Activated CD8-positive, alpha-beta T cell treated with anti-CD3 and anti-CD28 coated beads for 36 hours (primary cell): Measurements from ENCODE around the gene USP53. TPM values are rescaled to one million over a fixed set of nuclear protein-coding genes. Genes with fewer than 3 reads are reported as not detected.
"Not testable (repeated sequence)": the region's sequence is repeated elsewhere in the genome, so short reads cannot be mapped to it uniquely, and the experiment has no call there.

Source experiments
- ATAC-seq: fragments of 200-7000 bp; cut with Tn5 transposase; one replicate; pipeline ENCODE4 v1.10.0; 2021; ENCODE audit warnings: mild to moderate bottlenecking, moderate library complexity
- CTCF ChIA-PET: fragments of 350-600 bp; sonication (Branson Sonifier 250); formaldehyde crosslinking; loops from one replicate; lab custom pipeline; 2021; ENCODE audit warnings: antibody characterized with exemption; lab: Charles Lee
- POLR2A ChIA-PET: fragments of 350-600 bp; sonication (Branson Sonifier 250); formaldehyde crosslinking; loops from one replicate; lab custom pipeline; 2021; ENCODE audit warnings: antibody characterized with exemption; lab: Charles Lee
- DNase-seq: peaks from one replicate; pipeline ENCODE4 v3.0.0-alpha.2; 2020
- H3K27ac Mint-ChIP-seq: one replicate; pipeline ENCODE4 v1.8.0; 2021; ENCODE audit warnings: mild to moderate bottlenecking, mixed read lengths
- H3K27me3 Mint-ChIP-seq: one replicate; pipeline ENCODE4 v1.8.0; 2021; ENCODE audit warnings: mixed read lengths
- H3K36me3 Mint-ChIP-seq: one replicate; pipeline ENCODE4 v1.8.0; 2021; ENCODE audit warnings: low read depth, mixed read lengths
- H3K4me1 Mint-ChIP-seq: one replicate; pipeline ENCODE4 v1.8.0; 2021; ENCODE audit warnings: low read depth, mixed read lengths
- H3K4me3 Mint-ChIP-seq: one replicate; pipeline ENCODE4 v1.8.0; 2021; ENCODE audit warnings: mild to moderate bottlenecking, moderate library complexity, mixed read lengths
- H3K9me3 Mint-ChIP-seq: one replicate; pipeline ENCODE4 v1.8.0; 2021; ENCODE audit warnings: mixed read lengths
- intact Hi-C: fragments of 100-400 bp; cut with micrococcal nuclease; formaldehyde crosslinking; loops from one replicate; pipeline ENCODE4 v1.10.0; 2022
- total RNA-seq, 2 experiments: library from RNA; stranded (reverse); gene quantifications; one replicate each; pipeline ENCODE4 v1.2.3, GENCODE V29; 2021
- TF ChIP-seq, protein P1 (sequence below): fragments of 200-600 bp; IDR thresholded peaks from one replicate; pipeline ENCODE4 v1.8.0; 2022; ENCODE audit warnings: antibody characterized with exemption, mild to moderate bottlenecking

Gene USP53
- total RNA-seq, 2 experiments from 2014 or later = 14.4 to 15.8 TPM

DNA sequence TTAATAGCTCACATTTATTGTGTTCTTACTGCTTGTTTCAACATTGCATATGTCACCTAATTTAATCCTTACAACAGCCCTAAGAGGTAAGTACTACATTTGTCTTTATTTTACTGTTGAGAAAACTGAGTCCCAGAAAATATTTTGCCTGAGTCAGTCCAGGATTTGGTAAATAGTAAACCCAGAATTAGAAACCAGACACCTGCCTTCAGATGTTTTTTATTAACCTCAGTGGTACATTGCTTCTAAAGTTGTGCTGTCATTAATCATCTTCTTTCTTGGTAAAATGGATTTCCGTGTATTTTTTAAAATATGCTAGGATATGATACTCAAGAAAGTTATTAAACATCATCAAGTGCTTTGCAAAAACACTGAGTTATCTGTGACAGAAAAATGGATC lies 31.4 kb downstream of the USP53 start:
- ATAC-seq (no peak), DNase-seq (no peak)
- Mint-ChIP-seq H3K4me3 (no peak overlapping the region), H3K36me3 (peaks cover 31% of the 10 kb centered on the region), H3K4me1 (peaks cover 16% of the 10 kb centered on the region), H3K27me3 (no peaks in the 10 kb centered on the region), H3K9me3 (no peaks in the 10 kb centered on the region), H3K27ac (no peak overlapping the region)
- intact Hi-C loops = no loop called here
- POLR2A ChIA-PET = no interaction called here
- TF ChIP-seq, protein P1, sequence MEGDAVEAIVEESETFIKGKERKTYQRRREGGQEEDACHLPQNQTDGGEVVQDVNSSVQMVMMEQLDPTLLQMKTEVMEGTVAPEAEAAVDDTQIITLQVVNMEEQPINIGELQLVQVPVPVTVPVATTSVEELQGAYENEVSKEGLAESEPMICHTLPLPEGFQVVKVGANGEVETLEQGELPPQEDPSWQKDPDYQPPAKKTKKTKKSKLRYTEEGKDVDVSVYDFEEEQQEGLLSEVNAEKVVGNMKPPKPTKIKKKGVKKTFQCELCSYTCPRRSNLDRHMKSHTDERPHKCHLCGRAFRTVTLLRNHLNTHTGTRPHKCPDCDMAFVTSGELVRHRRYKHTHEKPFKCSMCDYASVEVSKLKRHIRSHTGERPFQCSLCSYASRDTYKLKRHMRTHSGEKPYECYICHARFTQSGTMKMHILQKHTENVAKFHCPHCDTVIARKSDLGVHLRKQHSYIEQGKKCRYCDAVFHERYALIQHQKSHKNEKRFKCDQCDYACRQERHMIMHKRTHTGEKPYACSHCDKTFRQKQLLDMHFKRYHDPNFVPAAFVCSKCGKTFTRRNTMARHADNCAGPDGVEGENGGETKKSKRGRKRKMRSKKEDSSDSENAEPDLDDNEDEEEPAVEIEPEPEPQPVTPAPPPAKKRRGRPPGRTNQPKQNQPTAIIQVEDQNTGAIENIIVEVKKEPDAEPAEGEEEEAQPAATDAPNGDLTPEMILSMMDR = no peak
- CTCF ChIA-PET = no interaction called here

DNA sequence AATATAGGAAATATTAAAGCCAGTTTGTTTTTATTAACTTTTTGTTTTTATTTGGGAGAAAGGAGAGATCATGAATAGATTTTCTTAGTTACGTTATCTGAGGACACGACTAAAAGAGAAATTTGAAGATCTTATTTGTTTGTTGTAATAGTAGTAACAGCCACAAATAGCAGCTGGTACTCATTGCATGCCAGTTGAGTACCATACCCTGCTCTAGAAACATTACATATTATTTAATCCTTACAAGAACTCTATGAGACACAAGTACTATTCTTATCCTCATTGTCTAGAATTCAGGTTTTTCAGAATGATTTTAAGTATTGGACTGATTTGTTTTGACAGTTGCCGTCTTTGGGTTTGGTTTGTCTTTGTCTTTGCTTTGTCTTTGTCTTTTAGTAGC lies 31.8 kb downstream of the USP53 start:
- peaks cover 32% of the 10 kb centered on the region for H3K36me3 Mint-ChIP-seq
- H3K4me1 Mint-ChIP-seq = peaks cover 16% of the 10 kb centered on the region
- TF ChIP-seq, protein P1 = no peak
- ChIA-PET CTCF (no interaction called here), POLR2A (no interaction called here)
- H3K27me3 Mint-ChIP-seq = no peaks in the 10 kb centered on the region
- intact Hi-C loops = no loop called here
- H3K27ac Mint-ChIP-seq = no peak overlapping the region
- DNase-seq (no peak), ATAC-seq (no peak)
- no peaks in the 10 kb centered on the region for H3K9me3 Mint-ChIP-seq
- H3K4me3 Mint-ChIP-seq = no peak overlapping the region

DNA sequence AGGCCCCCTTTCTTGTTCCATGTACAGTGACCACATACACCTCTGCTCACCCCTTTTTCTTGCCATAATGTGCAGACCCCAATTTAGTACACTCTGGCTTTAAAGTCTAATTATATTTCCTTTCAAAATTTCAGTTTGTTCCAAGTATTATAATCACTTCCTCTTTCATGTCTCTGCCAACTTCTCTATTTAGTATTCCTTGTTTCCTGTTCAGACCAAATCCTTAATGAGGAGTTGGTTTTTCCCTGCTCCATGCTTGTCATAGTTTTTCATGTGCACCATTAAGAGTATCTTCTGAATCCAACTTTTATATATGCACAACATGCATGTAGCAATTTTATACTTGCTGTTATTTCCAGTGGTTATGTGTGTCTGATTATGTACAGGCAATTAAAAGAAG lies 32.3 kb downstream of the USP53 start:
- POLR2A ChIA-PET = no interaction called here
- peaks cover 30% of the 10 kb centered on the region for H3K36me3 Mint-ChIP-seq
- H3K9me3 Mint-ChIP-seq = no peaks in the 10 kb centered on the region
- H3K27me3 Mint-ChIP-seq = no peaks in the 10 kb centered on the region
- H3K27ac Mint-ChIP-seq = no peak overlapping the region
- TF ChIP-seq, protein P1 = no peak
- H3K4me1 Mint-ChIP-seq = peaks cover 16% of the 10 kb centered on the region
- intact Hi-C loops = no loop called here
- ATAC-seq (no peak), DNase-seq (no peak)
- CTCF ChIA-PET = no interaction called here
- H3K4me3 Mint-ChIP-seq = no peak overlapping the region

DNA sequence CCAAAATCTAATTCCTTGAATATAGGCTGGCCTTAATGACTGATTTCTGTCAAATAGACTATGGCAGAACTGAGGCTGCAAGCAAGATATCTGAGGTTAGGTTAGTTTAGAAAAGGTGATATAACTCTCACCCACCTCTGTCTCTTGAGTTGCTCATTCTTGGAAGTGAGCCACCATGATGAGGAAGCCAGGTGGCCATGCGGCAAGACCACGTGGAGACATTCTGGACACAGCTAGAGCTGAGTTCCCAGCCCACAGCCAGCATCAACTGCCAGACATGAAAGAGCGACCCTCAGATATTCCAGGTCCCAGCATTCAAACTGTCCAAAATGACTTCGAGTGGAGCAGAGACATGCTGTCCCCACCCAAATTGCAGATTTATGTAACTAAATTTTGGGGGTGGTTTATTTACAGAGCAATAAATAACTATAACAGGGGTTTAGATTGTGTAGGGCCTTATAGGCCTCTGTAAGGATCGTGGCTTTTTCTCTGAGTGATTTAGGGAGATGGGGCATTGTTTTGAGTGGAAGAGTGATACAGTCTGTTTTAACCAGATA lies 33.7 kb downstream of the USP53 start:
- Mint-ChIP-seq H3K27ac (peak overlapping the region; percentile 14), H3K27me3 (no peaks in the 10 kb centered on the region), H3K9me3 (no peaks in the 10 kb centered on the region), H3K36me3 (peaks cover 39% of the 10 kb centered on the region), H3K4me3 (no peak overlapping the region), H3K4me1 (peaks cover 16% of the 10 kb centered on the region)
- ATAC-seq (no peak), DNase-seq (no peak)
- POLR2A ChIA-PET = no interaction called here
- TF ChIP-seq, protein P1 = no peak
- CTCF ChIA-PET = interaction anchor here (1.3 kb wide), 1 partner anchor 12 kb away, joined by 4 read pairs; no protein-coding TSS in a partner anchor
- intact Hi-C loops = no loop called here

DNA sequence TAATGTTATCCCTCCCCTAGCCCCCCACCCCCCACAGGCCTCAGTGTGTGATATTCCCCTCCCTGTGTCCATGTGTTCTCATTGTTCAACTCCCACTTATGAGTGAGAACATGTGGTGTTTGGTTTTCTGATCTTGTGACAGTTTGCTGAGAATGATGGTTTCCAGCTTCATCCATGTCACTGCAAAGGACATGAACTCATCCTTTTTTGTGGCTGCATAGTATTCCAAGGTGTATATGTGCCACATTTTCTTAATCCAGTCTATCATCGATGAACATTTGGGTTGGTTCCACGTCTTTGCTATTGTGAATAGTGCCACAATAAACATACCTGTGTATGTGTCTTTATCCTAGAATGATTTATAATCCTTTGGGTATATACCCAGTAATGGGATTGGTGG lies 38.5 kb downstream of the USP53 start:
- H3K4me3 Mint-ChIP-seq, DNase-seq, CTCF ChIA-PET, ATAC-seq, H3K27ac Mint-ChIP-seq, H3K27me3 Mint-ChIP-seq, intact Hi-C loops, H3K4me1 Mint-ChIP-seq: not testable (repeated sequence)
- Mint-ChIP-seq H3K9me3 (peaks cover 12% of the 10 kb centered on the region), H3K36me3 (peaks cover 72% of the 10 kb centered on the region)
- POLR2A ChIA-PET = interaction anchor here (1.0 kb wide), 1 partner anchor 38 kb away, joined by 4 read pairs; no protein-coding TSS in a partner anchor

DNA sequence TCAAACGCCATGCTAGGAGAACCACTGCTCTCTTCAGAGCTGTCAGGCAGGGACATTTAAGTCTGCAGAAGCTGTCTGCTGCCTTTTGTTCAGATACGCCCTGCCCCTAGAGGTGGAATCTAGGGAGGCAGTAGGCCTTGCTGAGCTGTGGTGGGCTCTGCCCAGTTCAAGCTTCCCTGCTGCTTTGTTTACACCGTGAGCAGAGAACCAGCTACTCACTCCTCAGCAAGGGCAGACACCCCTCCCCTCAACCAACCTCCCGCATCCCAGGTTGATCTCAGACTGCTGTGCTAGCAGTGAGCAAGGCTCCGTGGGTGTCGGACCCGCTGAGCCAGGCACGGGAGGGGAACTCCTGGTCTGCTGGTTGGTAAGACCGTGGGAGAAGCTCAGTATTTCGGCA lies 42.7 kb downstream of the USP53 start:
- peaks cover 67% of the 10 kb centered on the region for H3K36me3 Mint-ChIP-seq
- ATAC-seq, DNase-seq, H3K27me3 Mint-ChIP-seq, H3K27ac Mint-ChIP-seq, H3K4me3 Mint-ChIP-seq, POLR2A ChIA-PET, H3K4me1 Mint-ChIP-seq, intact Hi-C loops: not testable (repeated sequence)
- CTCF ChIA-PET = interaction anchor here (1.5 kb wide), 1 partner anchor 57 kb away, joined by 4 read pairs; no protein-coding TSS in a partner anchor
- peaks cover 12% of the 10 kb centered on the region for H3K9me3 Mint-ChIP-seq
